KBM-7 (cell line): Measurements from ENCODE around the gene SLC30A1.

Experiments used
- DNase-seq: peaks from one replicate; pipeline ENCODE4 v3.0.0-alpha.2; 2015
- in situ Hi-C: fragments of 300-500 bp; cut with MboI; formaldehyde crosslinking; loops from 2 replicates; pipeline ENCODE4 v1.14.3; 2020; ENCODE audit warnings: low sequenced_read_pairs, low pct_unique_long_range_greater_than_20kb, mixed read lengths

The SLC30A1 gene

DNA sequence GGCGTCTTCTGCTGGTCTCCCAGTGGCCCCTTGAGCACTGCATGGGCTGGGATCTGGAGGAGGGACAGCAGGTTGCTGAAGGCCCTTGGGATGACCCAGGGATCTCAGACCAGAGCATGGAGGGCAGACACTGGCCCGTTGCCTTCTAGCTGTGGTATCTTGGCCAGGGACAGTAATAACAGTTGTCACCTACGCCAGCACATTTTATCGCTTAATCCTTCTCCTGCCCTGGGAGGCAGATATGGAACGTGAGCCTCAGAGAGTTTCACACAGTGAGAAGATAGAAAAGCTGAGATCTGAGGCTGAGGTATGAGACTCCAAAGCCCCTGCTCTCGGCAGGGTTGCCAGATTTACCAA lies 46.9 kb downstream of the SLC30A1 start:
- no peak for DNase-seq
- in situ Hi-C loops: no loop called here

DNA sequence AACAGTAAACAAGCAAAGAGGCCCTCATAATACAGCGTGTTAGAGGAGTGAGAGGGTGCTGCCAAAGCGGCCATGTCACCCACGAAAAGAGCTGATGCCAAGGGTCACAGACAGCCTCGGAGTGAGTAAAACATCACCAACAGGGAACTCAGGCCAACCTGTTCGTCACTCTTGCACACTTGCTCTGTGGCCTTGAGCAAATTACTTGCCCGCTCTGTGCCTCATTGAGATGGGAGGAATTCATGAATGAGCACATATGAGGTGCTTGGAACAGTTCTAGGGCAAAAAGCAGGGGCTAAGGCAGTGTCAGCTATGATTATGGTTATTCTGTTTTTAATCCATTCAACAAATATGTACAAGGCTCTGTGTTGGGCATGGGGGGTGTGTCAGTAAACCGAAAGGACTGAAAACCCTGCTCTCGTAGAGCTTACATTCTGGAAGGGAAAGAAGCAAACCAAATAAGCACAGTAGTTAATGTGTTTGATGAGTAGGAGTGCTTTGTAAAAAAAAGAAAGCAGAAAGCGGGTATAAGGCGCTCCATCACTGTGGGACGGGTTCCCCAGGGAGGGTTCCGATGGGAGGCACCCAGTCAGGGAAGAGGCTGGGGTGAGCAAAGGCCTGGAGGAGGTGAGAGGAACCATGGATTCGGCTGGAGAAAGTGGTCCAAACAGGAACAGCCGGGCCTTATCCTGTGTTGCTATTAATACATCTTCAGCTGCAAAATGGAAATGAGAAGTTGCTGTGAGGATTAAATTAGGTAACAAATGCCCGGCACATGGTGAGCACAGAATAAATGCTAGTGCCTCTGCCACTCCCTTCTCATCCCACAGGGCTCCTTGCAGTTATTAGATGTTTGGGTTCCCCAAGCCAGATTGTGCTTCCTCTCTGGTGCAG lies 47.5 kb downstream of the SLC30A1 start:
- in situ Hi-C loops: no loop called here
- DNase-seq: no peak

DNA sequence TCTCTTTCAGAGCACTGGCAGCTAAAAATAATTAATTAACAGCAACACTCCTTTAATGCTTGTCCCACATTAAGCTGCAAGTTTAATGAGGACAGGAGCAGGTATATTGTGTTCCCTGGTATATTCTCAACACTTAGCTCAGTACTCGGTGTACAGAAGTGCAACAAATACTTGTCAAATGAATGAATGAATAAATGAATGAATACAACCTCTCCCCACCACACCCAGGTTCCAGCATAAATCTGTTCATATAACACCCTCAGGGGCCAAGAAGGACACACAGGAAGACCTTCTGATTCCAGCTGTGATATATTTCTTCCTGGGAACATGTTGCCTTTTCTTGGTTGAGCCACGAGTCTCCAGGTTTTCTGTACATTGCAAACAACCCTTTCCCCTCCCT lies 48.9 kb downstream of the SLC30A1 start:
- in situ Hi-C loops: no loop called here
- no peak for DNase-seq

GRCh38 chr1:211529453-211529852 lies 49.5 kb downstream of the SLC30A1 start:
- in situ Hi-C loops: no loop called here

GRCh38 chr1:211529011-211529410 lies 50.0 kb downstream of the SLC30A1 start:
- in situ Hi-C loops: no loop called here
- DNase-seq: no peak

More at GRCh38 chr1:211529453-211529852, 49.5 kb downstream of the SLC30A1 start:
- DNase-seq: no peak

DNA sequence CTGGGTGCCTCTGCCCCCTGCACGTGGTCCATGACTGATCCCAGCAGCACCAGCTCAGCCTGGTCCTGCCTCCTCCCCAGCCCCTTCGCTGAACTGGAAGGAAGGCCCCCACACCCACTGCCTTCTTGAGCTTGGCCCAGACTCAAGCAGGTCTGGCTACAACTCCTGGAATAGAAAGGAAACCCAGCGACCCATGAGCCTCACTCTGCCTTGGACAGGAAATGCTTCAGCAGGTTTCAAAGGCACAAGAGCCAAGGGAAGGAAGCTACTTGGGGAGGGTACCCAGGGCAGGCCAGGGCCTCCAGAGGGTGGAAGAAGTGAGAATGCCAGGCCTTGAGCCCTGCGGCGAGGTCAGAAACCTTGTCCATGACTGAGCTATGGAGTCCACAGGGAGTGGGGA lies 51.1 kb downstream of the SLC30A1 start:
- peak; percentile 16 for DNase-seq
- in situ Hi-C loops: no loop called here

DNA sequence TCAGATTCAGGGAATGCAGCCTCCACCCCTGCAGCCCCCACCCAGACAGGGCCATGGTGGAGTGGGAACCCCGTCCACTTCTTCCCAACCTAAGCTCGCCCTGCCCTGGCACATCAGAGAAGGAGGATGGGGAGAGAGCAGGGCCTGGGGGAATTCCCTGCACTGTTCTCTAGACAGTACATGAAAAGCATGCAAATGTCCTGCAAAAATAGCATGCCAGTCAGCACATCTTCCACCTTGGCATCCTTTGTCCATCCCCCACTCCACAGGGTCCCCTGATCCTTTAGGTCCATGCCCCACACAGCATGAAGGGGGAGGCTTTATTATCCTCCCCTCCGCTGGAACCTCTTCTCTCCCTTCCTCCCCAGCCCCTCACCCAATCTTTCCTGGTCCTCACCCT lies 52.0 kb downstream of the SLC30A1 start:
- no peak for DNase-seq
- in situ Hi-C loops: no loop called here

- in situ Hi-C loops: no loop called here
- DNase-seq: no peak
Observed at GRCh38 chr1:211526101-211526500, 52.9 kb downstream of the SLC30A1 start.

DNA sequence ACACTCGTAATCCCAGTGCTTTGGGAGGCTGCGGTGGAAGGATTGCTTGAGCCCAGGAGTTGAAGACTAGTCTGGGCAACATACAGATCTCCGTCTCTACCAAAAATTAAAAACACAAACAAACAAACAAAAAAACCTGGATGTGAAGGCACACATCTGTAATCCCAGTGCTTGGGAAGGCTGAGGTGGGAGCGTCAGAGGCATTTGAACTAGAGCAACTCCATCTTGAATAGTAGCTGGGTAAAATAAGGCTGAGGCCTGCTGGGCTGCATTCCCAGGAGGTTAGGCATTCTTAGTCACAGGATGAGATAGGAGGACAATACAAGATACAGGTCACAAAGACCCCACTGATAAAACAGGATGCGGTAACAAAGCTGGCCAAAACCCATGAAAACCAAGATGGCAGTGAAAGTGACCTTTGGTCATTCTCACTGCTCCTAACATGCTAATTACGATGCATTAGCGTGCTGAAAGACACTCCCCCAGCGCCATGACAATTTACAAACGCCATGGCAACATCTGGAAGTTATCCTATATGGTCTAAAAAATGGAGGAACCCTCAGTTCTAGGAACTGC lies 53.8 kb downstream of the SLC30A1 start:
- no peak for DNase-seq
- in situ Hi-C loops: no loop called here

- in situ Hi-C loops: no loop called here
- DNase-seq: no peak
Observed at GRCh38 chr1:211524521-211524920, 54.4 kb downstream of the SLC30A1 start.

DNA sequence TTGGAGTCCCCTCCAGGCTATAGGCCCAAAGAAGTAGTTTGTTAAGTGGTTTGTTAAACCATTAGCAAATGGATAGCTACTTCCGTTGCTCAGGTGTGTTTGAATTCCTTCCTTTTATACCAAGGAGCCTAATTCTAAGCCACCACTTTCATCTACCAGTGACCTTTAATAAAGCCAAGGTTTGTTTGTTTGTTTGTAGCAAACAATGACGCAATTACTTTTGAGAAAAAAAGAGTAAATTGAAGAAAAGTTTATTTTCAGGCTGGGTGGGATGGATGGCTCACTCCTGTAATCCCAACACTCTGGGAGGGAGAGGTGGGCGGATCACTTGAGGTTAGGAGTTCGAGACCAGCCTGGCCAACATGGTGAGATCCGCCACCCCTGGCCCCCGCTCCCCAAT lies 56.2 kb downstream of the SLC30A1 start:
- in situ Hi-C loops: no loop called here
- no peak for DNase-seq
